Stimulated activated CD8-positive, alpha-beta memory T cell treated with anti-CD3 and anti-CD28 coated beads, Interleukin-2, amount 100 ng/mL, for 1 hour (primary cell): Measurements from ENCODE around the gene STAC3.

Experiments
- DNase-seq, 2 donors: peaks; one replicate each; pipeline ENCODE4 v3.0.0-alpha.2; 2020; ENCODE audit warnings: low read depth in 2 of 2

The STAC3 gene

DNA sequence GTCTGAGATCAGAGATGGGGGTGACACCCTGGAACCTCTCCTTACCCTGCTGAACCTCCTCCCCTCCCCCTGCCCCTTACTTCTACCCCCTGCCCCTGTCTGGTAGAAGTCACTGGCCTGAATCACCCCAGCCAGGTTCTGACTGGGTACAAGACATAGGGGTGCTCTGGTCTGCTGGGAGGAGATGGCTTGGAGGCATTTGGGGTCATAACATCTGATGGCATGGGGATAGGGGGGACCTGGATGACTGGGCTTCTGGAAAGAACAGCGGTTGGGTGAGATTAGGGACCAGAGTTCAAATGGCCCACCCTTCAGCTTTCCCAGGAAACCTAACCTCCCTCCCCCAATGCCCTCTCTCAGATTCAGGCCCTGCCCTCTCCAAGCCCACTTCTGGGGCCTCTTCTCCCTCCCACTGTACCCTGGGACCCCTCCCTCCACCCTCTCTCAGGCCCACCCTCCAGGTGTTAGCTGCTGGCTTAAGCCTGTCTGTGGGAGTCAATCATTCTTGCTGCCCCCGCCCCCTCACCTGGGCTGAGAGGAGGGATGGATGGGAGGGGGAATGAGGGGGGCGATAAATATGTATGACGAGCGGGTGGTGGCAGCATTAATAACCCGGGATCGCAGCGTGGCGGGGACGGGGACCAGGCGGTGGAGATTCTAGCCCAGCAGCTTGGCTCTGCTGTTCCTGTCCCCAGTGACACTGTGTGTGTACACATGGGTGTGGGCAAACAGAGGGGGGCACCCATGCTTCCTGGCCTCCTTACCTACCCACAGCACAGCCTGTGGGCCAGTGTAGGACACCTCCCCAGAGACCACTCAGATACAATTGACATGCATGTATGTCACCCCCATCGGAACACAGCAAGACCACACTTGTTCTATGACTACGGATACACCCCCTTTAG, 28.4 kb downstream of the STAC3 start:
- DNase-seq, result no peak

DNA sequence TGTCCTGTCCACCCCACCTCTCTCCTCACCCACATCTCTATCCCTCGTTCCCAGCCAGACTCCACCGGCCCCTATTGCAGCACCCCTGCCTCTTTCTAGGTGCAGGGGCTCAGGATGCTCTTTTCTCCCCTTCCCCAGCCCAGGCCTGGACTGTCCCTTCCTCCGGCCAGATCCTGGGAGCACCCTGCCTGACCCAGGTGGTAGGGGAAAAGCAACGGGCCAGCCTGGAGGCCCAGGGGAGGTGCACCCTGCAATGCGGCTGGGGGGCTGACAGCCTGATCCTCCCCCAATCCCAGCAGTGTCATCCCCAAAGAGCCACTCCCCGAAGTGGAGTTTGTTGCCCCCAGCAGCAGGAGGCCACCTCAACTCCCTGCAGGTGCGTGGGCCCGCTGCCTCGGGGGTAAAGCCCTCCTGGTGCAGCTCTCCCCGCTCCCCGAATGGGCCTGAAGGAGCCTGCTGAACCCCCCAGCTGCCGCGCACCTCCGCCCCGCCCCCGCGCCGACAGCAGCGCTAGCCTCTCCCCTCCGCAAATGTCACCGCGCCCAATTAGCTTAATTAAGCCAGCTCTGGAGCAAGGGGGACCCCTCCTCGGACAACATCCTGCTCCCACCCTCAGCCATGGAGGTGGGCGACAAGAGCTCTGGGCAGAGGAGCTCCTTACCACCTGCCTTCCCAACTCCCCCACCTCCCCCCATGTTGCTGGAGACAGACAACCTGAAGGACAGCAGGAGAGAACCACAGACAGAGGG, 29.6 kb downstream of the STAC3 start:
- no peak for DNase-seq

DNA sequence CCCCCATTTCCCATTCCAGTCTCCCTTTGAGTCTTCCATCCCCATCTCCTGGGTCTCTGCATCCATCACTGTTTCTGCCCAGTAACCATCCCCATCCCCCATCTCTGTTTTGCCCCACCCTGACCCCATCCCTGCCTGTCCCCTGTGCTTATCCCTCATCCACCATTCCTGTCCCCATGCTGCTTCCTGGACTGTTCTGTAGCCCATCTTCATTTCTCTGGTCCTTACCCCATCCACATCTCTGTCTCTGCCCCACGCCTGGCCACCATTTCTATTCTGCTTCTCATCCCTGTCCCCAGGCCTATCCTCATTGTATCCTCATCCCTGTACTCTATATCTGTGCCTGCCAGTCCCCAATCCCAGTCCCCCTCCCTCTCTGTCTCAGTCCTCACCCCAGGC, 30.2 kb downstream of the STAC3 start:
- DNase-seq, result no peak

DNA sequence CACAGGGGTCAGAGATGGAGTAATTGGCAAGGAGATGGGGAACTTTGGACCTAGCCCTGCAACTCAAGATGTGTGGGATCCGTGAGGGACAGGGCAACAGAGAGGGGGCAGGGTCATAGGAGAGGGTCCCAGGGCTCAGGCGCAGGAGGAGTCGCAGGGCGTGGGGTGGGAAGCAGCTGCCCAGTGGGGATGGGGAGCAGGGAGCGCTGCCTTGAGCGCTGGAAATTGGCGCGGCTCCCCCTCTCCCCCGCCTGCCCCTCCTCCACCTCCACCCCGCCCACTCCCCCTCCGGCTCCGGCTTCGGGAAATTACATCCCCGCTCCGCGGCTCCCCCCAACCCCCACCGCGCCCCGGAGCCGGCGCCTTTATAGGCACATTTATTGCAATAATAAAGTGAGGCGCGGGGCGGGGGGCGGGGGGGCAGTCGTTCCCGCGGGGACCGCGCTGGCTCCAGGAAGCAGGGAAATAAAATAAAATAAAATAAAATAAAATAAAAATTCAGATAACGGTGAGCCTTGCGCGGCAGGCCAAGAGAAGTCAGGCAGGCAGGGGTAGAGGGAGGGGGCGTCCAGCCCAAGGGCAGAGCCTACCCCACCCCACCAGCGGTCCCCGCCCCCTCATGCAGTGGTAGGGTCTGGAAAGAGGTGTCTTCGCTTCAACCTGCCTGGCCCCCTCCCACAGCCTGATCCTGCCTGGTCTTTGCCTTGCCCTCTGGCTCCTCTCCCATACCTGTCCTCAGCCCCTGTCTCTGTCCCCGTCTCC, 30.8 kb downstream of the STAC3 start:
- DNase-seq, result no peak

DNA sequence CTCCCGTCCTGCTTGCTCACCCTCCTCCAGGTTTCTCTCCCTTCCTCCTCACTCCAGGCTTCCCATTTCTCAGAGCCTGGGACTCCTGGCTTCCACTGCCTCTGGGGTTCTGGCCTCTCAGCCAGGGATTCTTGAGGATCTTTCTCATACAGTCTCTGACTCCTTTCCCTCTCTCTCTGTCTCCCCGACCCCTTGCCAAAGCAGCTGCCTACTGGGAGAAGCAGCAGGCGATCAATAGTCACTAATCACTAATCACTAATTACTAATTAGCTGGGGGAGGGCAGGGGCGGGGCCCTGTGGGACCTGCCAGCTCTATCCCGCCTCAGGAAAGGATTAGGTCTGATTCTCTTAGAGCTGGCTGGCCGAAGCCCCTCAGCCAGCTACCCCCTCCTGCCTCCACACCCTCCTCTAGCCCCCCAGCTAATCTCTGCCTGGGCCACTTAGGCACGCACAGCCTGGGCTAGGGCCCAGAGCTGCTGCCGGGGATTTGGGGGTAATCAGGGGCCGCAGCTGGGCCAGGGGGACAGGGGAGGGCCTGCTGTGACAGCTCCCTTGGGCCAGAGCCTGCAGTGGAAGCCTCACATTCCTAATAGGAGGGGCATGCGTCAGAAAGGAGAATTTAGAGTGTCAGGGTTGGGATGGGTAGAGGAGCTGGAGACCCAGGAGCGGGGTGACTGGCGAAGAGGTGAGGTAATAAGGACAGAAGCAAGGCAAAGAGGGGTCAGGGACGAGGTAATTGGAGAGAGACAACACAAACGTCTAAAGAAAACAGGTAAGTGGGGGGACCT, 31.6 kb downstream of the STAC3 start:
- DNase-seq, result no peak

DNA sequence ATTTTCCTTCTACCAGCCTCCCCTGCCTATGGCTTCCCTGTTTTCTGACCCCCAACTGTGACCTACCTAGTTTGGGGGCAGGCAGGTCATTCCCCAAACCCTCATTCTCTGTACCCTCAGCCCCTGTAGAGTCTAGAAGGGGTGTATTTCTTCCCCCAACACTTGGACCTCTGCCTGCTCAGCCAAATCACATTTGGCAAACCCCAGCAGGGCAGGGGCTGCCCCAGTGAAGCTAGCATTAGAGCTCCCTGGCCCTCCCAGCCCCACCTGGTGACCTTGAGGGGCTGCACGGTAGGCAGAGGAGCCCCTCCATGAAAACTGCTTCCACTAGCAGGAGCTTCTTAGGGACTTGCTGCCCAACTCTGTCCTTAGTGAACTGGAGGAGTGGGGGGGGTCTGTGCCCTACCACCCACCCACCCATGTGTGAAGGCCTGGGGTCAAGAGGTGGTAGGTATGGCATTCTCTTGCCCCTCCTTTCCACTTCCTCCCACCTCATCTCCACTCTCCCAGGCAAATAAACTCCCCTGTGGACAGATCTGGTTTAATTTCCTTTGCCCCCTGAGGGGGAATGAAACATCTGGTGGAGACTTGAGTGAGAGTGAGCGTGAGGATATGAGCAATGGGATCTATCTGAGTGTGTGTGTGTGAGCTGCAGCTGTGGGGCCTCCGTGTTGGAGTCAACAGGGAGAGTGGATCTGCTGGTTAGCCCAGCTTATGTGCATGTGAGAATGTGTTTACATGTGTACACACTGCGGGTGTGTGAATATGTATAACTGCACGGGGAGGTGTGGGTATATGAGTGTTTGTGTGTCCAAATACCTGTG, 32.7 kb downstream of the STAC3 start:
- no peak for DNase-seq

DNA sequence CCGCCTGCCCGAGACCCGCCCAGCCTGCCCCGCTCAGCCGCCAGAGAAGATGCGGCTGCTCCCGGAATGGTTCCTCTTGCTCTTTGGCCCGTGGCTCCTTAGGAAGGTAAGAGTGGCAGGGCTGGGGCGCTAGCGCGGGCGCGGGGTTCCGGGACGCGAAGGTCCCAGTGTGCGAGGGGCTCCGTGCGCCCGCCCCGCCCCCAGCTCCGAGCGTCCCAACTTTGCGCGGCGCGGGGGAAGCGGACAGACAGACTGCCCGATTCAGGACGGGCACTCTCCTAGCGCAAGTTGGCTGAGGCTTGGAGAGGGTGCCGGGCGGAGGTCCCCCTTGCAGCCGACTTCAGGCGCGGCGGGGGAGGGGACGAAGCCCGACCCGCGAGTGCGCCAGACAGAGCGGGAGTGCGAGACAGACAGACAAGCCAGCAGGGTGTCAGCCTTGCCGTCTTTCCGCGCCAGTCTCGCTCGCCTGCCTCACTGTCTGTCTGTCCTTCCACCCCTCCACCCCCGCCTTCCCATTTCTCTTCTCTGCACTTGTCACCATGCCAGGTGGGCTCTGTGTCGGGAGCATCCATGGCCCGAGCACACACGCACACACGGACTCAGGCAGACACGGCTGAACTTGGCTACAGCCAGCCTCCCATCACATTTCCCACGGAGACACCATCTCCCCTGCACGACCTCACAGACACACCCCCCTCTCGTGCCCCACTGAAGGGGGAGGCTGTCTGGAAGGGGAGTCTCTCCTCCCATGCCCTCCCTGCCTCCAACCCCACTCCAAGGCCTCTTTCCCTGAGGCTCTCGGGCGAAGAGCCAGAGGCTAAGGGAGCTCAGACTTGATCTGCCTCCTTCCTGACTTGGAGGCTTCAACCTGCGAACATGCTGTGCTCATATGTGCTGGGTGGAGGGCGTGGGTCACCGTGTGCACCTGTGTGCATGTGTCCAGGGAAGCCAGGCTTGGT, 33.8 kb downstream of the STAC3 start:
- no peak for DNase-seq

DNA sequence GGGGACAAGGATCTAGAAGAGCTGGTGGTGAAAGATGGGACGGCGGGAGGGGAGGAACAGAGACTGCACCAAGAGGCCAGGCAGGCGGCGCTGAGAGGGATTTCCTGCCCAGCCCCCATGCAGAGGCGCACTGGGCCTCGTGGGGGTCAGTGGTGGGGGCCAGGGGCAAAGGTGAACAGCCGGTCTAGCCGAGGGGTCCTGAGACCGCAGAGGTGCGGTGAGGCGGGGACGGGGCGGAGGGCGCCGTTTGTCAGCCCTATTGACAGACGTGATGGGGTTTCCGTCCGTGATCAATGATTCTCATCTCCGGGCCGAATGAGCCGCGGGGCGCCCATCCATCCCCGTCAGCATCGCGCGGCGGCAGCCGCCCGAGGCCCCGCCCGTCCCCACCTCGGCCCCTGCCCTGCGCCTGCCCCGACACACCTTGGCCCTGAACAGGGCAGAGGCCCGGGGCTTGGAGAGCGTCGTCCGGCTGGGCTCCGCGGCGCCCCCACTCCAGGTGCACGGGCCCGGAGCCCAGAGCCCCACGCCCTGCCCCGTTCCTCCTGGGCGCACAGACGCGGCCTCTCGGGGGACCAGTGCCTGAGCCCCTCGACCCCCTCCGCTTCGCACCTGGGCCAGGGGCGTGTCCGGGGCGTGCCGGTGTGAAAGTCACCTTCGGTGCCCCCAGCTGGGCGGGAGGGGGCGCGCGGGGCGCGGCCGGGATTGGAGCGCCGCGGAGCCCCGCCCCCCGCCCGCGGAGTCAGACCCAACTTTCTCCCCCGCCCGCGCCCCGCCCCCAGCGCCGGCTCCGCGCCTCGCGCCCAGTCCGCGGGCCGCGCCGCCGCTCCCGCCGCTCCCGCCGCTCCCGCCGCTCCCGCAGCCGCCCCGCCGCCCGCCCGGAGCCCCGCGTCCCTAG, 34.7 kb downstream of the STAC3 start, which contains the start of gene NXPH4:
Gene NXPH4 (plus strand): TSS at position 781 of the 898 bp plus-strand sequence. CDS start 176 bp downstream, outside the sequence.
- peak in 1 of 2 donors; percentile 42 for DNase-seq

DNA sequence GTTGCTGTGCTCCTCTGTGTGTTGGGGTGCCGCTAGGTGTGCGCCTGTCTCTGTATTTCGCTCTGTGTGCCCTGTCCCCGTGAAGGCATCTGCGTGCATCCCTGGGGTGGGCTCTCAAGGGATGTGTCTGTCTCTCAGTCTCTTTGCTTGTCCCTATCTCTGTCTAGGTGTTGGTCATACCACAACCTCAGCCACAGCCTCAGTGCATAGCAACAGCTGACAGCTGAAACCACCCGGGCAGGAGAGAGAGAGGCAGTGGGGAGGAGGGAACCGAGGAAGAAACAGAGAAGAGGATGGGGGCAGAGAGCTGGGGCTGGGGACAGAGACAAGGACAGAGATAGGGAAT, 35.3 kb downstream of the STAC3 start:
- DNase-seq, result no peak

DNA sequence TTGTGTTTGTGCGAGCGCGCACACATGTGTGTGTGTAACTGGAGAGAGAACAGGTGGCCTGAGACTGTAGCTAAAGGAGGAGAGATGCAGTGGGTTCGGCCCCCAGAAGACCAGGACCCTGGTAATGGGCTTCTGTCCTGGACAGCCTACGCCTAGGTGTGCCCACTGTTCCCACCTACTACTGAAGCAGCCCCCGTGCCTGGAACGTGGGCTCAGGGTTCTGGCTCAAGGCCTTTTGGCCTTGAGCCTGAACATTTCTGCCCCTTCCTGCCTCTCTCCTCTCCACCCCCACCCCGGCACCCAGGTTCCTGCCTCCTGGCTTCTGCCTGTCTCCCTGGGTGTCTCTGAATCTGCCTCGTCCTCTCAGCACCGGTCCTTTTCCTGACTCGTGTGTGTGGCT, 35.9 kb downstream of the STAC3 start:
- DNase-seq, result no peak

DNA sequence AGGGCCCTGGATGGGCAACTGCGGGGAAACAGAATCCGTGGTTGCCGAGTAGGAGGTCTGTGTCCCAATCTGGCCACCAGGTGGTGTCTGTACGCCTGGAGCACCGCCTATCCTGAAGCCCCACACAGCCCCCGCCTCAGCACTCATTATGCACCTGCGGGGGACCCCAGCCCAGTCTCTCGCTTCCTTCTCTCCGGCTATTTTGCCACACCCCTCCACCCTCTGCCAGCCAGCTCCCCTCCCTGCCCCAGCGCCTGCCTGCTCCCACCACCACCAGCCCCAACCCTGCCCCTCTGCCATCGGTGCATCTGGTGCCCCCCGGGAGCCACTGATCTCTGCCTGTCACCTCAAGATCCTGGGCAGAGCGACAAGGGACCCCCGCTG, 36.6 kb downstream of the STAC3 start:
- peak in 1 of 2 donors; percentile 43 for DNase-seq

DNA sequence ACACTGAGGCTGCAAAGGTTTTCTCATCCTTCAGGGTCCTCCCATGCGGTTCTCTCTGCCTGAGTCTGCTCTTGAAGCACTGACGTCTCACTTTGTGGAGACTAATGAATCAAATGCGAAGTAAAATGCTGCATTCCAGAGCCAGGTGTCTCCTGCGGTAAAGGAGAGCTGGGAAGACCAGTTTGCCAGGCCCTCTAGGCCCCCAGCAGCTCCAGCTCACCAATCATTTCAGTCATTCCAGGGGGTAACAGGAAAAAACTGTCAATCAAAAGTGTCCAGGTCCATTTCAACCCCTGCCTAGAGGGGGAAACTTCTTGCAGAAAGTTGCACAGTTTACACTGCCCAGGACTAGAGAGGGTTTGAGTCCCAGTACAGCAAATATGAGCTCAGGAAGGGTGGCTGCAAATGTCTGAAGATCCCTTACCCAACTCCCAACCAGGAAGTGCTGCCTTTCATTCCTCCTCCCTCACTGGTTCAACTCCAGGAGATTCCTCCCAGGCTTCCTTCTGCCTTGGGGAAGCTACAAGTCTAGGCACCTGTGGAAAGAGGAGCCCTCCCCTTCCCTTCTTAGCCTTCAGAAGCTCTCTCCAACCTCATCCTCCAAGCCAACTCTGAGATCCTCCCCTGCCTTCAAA, 37.1 kb downstream of the STAC3 start:
- no peak for DNase-seq

DNA sequence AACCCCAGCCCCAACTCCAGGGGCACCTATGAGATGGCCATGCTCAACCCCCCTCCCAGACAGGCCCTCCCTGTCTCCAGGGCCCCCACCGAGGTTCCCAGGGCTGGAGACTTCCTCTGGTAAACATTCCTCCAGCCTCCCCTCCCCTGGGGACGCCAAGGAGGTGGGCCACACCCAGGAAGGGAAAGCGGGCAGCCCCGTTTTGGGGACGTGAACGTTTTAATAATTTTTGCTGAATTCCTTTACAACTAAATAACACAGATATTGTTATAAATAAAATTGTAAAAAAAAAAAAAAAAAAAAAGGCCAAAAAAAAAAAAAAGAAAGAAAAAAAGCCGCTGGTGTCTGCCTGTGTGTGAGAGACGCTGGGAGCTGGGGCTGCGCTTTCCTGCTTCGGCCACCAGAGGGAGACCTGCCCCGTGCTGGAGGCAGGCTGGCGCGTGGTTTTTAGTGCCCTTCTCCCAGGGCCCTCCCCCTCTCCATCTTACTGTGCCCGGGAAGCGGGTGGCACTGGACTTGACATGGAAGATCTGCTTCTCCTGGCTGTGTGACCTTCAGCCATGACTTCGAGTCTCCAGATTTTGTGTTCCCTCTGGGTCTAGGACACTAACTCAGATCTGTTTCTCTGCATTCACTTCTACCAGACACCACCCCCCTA, 37.8 kb downstream of the STAC3 start:
- DNase-seq, result peak; percentile 62 to 67

DNA sequence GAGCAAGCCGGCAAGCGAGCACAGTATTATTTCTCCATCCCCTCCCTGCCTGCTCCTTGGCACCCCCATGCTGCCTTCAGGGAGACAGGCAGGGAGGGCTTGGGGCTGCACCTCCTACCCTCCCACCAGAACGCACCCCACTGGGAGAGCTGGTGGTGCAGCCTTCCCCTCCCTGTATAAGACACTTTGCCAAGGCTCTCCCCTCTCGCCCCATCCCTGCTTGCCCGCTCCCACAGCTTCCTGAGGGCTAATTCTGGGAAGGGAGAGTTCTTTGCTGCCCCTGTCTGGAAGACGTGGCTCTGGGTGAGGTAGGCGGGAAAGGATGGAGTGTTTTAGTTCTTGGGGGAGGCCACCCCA, 38.3 kb downstream of the STAC3 start:
- DNase-seq, result no peak

DNA sequence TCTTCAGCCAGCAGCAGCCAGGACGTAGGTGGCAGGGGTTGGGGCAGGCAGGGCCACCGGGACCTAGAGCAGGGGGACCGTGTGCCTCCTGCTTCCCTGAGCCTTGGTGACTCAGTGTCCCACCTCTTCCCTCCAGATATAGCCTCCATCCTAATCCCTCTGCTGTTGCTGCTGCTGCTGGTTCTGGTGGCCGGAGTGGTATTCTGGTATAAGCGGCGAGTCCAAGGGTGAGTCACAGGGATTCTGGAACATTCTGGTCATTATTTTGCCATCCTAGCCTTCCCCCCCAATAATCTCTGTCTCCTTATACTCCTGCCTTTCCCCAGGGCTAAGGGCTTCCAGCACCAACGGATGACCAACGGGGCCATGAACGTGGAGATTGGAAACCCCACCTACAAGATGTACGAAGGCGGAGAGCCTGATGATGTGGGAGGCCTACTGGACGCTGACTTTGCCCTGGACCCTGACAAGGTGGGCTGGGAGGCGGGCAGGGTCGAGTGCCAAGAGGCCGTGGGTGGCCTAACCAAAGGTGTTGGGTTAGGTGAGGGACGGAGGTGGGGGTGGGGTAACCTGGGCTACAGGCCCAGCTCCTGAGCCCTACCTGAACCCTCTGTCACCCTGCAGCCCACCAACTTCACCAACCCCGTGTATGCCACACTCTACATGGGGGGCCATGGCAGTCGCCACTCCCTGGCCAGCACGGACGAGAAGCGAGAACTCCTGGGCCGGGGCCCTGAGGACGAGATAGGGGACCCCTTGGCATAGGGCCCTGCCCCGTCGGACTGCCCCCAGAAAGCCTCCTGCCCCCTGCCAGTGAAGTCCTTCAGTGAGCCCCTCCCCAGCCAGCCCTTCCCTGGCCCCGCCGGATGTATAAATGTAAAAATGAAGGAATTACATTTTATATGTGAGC, 38.9 kb downstream of the STAC3 start:
- DNase-seq, result no peak

DNA sequence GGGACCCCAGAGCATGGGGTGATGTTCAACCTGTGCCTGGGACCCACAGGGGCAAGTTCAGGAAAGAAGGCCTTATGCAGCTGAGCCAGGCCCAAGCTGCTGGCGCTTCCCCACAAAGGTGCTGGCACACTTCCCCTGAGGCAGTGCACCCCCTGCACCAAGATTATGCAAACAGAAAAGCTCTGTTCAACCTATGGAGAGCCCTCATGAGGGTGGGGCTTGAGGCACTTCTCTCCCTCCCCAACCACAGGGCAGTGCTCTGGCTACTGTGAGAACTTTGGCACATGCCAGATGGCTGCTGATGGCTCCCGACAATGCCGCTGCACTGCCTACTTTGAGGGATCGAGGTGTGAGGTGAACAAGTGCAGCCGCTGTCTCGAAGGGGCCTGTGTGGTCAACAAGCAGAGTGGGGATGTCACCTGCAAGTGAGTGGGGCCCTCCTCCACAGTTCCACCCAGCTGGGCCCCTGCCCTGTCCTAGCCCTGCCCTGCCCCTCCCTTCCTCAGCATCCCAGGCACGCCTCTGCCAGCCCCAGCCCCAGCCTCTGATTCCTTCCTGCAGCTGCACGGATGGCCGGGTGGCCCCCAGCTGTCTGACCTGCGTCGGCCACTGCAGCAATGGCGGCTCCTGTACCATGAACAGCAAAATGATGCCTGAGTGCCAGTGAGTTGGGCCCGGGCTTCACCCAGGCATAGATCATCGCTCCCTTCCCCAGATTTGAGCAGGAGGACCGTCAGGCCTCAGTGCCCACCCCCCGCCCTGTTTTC, 39.9 kb downstream of the STAC3 start:
- no peak for DNase-seq
